ENCODE results near the gene SLC35G2.
"Not testable (repeated sequence)": the region's sequence is repeated elsewhere in the genome, so short reads cannot be mapped to it uniquely, and the experiment has no call there.

The SLC35G2 gene

DNA sequence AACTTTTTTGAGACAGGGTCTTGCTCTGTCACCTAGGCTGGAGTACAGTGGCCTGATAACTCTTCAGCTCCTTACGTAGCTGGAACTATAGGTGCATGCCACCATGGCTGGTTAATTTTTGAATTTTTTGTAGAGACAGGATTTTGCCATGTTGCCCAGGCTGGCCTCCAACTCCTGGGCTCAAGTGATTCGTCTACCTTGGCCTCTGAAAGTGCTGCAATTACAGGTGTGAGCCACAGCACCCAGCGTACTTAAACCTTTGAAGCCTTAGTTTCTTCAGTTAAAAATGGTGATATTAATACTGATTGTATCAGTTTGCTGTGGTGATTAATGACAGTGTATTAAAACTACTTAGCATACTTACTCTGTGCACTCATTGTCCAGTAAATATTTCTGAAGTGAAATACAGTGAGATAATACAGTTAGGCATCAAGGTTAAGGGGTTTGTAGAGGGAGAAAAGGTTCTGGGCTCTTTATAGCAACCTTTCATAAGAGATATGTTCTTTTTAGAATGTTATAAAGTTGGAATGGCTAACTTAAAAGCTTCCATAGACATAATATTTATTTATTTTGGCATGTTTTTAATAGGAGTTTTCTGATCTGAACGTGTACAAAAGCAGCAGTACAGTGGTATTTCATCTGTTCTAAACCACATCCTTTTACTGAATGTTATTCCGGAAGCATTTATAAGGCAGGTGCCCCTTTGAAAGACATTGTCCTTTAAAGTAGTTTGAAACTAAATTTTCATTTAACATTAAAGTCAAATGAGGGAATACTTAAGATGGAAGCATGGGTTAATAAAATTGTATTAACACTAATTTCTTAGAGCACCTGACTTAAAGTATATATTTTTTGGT, 66.7 kb downstream of the SLC35G2 start:
- DNase-seq (ENCODE audit: low read depth) = no peak

DNA sequence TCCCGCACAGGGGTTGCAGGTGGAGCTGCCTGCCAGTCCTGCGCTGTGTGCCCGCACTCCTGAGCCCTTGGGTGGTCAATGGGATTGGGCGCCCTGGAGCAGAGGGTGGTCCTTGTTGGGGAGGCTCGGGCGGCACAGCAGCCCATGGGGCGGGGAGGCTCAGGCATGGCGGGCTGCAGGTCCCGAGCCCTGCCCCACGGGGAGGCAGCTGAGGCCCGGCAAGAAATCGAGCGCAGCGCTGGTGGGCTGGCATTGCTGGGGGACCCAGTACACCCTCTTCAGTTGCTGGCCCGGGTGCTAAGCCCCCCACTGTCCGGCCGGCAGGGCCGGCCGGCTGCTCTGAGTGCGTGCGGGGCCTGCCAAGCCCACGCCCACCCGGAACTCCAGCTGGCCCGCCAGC, 71.0 kb downstream of the SLC35G2 start:
- no peak for DNase-seq (ENCODE audit: low read depth)

DNA sequence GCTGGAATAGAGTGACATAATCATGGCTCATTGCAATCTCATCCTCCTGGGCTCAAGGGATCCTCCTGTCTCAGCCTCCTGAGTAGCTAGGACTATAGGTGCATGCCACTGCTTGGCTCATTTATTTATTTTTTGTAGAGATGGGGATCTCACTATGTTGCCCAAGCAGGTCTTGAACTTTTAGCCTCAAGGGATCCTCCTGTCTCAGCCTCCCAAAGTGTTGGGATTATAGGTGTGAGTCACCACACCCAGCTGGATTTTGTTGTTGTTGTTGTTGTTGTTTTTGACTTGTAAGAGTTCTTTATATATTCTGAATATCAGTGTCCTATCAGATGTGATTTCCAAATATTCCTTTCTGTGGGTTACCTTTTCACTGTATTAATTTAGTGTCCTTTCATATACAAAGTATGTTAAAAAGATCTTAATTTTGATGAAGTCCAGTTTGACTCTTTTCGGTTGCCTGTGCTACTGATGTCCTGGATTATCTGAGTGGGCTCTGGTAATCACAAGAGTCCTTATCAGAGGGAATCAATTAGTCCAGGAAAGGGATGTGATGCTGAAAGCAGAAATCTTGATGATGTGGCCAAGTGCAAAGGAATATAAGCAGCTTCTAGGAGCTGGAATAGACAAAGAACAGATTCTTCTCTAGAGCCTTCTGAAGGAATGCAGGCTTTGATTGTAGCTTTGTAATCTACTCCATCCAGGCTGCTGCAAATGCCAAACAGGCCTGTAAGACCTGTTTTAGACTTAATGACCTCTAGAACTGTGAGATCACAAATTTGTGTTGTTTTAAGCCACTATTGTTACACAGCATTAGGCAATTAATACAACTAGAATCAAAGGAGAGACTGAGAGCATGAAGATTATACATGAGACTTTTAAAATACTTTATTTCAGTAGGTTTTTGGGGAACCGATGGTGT, 73.3 kb downstream of the SLC35G2 start:
- no peak for DNase-seq (ENCODE audit: low read depth)

DNA sequence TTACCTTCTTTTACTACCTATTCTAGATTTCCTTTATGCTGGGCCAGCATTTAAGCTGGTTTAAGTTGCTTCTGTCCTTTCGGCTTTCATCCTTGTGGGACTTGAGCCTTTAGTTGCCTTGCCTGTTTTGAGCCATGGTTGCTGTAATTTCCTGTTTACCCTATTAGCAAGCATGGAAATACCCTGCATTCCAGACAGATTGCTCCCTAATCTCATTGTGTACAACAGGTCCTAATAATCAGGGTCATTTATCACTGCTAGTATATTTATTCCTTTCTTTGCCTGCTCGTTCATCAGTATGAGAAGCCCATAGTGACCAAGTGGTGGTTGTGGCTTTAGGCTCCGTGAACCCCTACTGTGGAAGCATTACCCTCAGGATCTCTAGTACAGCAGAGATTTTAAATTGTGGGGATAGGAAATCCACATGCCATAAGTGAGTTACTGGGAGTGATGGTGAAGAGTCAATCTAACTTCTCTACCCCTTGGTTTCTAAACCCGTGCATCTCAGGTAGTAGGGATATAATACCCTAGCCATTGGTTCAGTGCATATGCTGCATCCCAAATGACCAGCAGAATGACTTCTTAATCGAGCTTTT, 75.0 kb downstream of the SLC35G2 start:
- DNase-seq (ENCODE audit: low read depth) = no peak

DNA sequence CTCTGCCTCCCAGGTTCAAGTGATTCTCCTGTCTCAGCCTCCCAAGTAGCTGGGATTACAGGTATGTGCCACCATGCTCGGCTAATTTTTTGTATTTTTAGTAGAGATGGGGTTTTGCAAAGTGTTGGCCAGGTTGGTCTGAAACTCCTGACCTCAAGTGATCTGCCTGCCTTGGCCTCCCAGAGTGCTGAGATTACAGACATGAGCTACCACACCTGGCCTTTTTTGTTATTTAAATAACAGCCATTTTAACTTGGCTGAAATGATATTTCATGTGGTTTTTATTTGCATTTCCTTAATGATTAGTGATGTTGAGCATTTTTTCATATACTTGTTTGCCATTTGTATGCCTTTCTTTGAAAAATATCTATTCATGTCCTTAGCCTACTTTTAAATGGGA, 78.2 kb downstream of the SLC35G2 start:
- not testable (repeated sequence) for DNase-seq (ENCODE audit: low read depth)

DNA sequence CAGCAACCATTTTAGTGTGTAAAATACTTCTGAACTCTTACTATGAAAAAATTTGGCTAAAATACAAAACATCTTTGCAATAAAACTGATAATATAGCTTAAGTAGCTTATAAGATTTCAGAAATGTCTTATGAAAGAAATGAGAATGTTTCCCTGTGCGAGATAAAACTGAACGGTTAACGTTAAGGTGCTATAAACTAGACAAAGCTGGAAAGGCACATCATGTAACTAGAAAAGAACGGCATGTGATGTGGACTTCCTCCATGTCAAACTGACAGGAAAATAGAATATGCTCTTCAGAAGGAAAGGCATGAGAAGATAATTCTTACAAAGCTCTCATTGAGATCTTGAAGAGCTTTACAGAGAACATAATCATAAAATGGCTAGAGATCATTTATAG, 79.6 kb downstream of the SLC35G2 start:
- no peak for DNase-seq (ENCODE audit: low read depth)

DNA sequence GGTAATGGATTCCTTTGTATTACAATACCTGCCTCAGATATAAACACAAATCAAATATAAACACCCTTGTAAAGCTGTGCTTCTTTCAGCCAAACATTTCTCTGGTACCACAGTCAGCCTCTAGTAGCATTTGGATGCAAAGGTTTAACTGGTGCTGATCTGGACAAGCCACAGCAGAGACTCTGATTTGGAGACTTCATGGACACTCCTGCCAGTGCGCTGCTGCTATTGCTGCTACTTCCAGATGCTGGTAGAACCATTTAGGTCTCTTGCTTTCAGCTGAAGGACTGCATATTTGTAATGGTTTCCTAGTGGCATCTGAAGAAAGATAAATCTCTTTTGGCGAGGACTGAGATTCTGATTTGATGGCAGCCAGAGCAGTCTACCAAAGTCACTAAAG, 80.0 kb downstream of the SLC35G2 start:
- no peak for DNase-seq (ENCODE audit: low read depth)

DNA sequence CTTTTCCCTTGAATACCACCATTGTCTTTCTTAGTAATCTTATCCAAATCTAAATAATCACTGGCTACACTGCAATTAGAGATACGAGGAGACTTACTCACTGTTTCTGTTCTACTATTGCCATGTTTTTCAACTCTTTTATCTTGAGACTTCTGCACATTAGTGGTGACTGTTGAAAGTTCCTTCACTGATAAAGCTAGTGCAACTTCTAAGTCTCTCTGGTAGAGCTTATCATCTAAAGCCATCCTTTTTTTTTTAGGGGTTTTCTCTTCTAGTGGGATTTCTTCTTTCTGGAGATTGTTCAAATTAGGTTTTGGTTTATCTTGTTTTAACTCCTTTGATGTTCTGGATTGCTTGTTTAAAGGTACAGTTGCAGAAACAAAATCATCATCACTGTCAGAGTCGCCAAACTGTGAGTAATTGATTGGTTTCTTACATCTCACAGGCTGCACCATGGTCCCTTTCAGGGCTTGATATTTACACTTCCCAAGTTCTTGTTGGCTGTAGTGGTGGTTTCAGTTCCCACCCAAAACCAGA, 80.8 kb downstream of the SLC35G2 start:
- no peak for DNase-seq (ENCODE audit: low read depth)

DNA sequence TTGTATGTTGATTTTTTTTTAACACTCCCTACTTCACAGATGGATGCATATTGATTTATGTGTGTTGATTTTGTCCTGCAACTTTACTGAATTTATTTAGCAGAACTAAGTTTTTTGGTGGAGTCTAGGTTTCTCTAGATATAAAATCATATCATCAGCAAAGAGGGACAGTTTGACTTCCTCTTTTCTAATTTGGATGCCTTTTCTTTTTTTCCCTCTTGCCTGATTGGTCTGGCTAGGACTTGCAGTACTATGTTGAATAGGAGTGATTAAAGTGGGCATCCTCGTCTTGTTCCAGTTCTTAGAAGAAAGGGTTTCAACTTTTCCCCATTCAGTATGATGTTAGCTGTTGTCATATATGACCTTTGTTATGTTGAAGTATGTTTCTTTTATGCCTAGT, 81.8 kb downstream of the SLC35G2 start:
- not testable (repeated sequence) for DNase-seq (ENCODE audit: low read depth)

DNA sequence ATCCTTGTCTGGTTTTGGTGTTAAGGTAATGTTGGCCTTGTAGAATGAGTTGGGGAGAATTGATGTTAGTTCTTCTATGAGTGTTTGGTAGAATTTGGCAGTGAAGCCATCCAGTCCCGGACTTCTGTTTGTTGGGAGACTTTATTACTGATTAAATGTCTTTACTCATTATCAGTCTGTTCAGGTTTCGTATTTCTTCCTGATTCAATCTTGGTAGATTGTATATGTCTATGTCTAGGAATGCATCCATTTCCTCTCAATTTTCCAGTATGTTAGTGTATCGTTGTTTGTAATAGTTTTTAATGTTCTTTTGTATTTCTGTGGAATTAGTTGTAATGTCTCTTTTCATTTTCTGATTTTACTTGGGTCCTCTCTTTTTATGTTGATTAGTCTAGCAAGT, 82.5 kb downstream of the SLC35G2 start:
- DNase-seq (ENCODE audit: low read depth) = no peak

DNA sequence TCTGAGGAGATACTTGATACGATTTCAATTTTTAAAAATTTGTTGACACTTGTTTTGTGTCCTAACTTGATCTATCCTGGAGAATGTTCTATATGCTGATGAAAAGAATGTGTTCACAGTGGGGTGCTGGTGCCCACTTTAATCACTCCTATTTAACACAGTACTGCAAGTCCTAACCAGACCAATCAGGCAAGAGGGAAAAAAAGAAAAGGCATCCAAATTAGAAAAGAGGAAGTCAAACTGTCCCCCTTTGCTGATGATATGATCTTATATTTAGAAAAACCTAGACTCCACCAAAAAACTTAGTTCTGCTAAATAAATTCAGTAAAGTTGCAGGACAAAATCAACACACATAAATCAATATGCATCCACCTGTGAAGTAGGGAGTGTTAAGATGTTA, 83.6 kb downstream of the SLC35G2 start:
- not testable (repeated sequence) for DNase-seq (ENCODE audit: low read depth)

DNA sequence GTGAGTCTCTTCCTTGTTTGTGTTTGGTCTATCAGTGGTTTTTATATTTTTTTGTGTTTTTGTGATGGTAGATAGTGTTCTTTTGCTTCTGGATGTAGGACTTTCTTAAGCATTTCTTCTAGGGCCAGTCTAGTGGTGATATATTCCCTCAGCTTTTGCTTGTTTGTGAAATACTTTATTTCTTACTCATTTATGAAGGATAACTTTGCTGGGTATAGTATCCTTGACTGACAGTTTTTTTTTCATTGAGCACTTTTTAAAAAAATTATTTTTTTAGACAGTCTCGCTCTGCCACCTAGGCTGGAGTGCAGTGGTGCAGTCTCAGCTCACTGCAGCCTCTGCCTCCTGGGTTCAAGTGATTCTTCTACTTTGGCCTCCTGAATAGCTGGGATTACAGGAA, 85.0 kb downstream of the SLC35G2 start:
- no peak for DNase-seq (ENCODE audit: low read depth)

DNA sequence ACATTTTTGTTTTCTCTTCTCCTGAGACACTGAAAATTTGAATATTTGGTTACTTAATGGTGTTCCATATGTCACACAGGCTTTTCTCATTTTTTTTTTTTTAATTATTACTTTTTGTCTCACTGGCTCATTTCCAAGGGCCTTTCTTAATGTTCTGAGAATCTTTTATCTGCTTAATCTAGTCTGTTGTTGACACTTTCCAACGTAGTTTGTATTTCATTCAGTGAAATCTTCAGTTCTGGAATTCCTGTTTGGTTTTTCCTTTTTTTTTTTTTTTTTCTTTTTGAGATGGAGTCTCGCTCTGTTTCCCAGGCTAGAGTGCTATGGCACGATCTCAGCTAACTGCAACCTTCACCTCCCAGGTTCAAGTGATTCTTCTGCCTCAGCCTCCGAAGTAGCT, 85.8 kb downstream of the SLC35G2 start:
- DNase-seq (ENCODE audit: low read depth) = no peak
